Esophagus squamous epithelium (tissue), 4 donors: ENCODE measurements around the gene CA10.

Source experiments
- POLR2A ChIP-seq, 4 donors: fragments of 450-650 bp; IDR thresholded peaks; one replicate each; pipeline ENCODE4 v1.6.1; 2017; ENCODE audit warnings: antibody characterized with exemption in 4 of 4, mild to moderate bottlenecking in 4 of 4, moderate library complexity in 3 of 4
- TF ChIP-seq, protein P1 (sequence below), 6 experiments: fragments of 450-650 bp in 4 of 6; fragments of 200-600 bp in 2 of 6; sonication (generic) in 2 of 6; IDR thresholded peaks; one replicate each; pipeline ENCODE4 v1.5.1; 2016 to 2019; ENCODE audit warnings: antibody characterized with exemption in 6 of 6, mild to moderate bottlenecking in 4 of 6, moderate library complexity in 4 of 6

GRCh38 chr17:52207796-52208195, 49.3 kb upstream of the CA10 start:
- no peak for TF ChIP-seq POLR2A (IDR thresholded peaks at IDR 0.05)
- TF ChIP-seq, protein P1, sequence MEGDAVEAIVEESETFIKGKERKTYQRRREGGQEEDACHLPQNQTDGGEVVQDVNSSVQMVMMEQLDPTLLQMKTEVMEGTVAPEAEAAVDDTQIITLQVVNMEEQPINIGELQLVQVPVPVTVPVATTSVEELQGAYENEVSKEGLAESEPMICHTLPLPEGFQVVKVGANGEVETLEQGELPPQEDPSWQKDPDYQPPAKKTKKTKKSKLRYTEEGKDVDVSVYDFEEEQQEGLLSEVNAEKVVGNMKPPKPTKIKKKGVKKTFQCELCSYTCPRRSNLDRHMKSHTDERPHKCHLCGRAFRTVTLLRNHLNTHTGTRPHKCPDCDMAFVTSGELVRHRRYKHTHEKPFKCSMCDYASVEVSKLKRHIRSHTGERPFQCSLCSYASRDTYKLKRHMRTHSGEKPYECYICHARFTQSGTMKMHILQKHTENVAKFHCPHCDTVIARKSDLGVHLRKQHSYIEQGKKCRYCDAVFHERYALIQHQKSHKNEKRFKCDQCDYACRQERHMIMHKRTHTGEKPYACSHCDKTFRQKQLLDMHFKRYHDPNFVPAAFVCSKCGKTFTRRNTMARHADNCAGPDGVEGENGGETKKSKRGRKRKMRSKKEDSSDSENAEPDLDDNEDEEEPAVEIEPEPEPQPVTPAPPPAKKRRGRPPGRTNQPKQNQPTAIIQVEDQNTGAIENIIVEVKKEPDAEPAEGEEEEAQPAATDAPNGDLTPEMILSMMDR (IDR thresholded peaks at IDR 0.05), result no peak
